Adrenal gland (tissue), 5 donors: ENCODE measurements around the gene ANKRD11.
"Not testable (repeated sequence)": the region's sequence is repeated elsewhere in the genome, so short reads cannot be mapped to it uniquely, and the experiment has no call there.

ENCODE experiments used
- CTCF ChIP-seq, 6 experiments: fragments of 450-650 bp in 4 of 6; fragments of 200-600 bp in 2 of 6; sonication (generic) in 1 of 6; IDR thresholded peaks; 1 replicate in 5 of 6; 2 replicates in 1 of 6; pipeline versions ENCODE4 v1.5.1 to v1.8.0; 2016 to 2021; ENCODE audit warnings: antibody characterized with exemption in 6 of 6, mild to moderate bottlenecking in 2 of 6, moderate library complexity in 1 of 6
- POLR2A ChIP-seq, 2 donors: fragments of 450-650 bp; IDR thresholded peaks; one replicate each; pipeline ENCODE4 v1.6.1; 2017; ENCODE audit warnings: antibody characterized with exemption in 2 of 2, mild to moderate bottlenecking in 2 of 2, moderate library complexity in 1 of 2
- donor health status: DM: no; HTN: no; CAD: no.

- TF ChIP-seq CTCF, POLR2A (IDR thresholded peaks at IDR 0.05): not testable (repeated sequence)
Measured at GRCh38 chr16:89259901-89260300, 230.5 kb downstream of the ANKRD11 start.
